Left lung (tissue), 10 donors: ENCODE measurements around the gene PRPS1L1. TPM values are rescaled to one million over a fixed set of nuclear protein-coding genes. Genes with fewer than 3 reads are reported as not detected.

Source experiments
- ATAC-seq: fragments of 200-7000 bp; cut with Tn5 transposase; one replicate; pipeline ENCODE4 v1.9.1; 2020; ENCODE audit warnings: moderate library complexity
- DNase-seq, 4 donors: peaks; one replicate each; pipeline ENCODE4 v3.0.0-alpha.2; 2013 to 2020
- H3K27ac ChIP-seq, 2 donors: fragments of 200-600 bp; sonication (generic) in 1 of 2; one replicate each; pipeline versions ENCODE4 v1.5.0 to v1.8.0; 2020 to 2021
- H3K27me3 ChIP-seq, 2 donors: fragments of 200-600 bp; sonication (generic) in 1 of 2; one replicate each; pipeline versions ENCODE4 v1.5.0 to v1.8.0; 2020 to 2021
- H3K36me3 ChIP-seq, 2 donors: fragments of 200-600 bp; sonication (generic) in 1 of 2; one replicate each; pipeline versions ENCODE4 v1.5.0 to v1.8.0; 2020 to 2021
- H3K4me1 ChIP-seq, 2 donors: fragments of 200-600 bp; one replicate each; pipeline ENCODE4 v1.8.0; 2021
- H3K4me3 ChIP-seq, 2 donors: fragments of 200-600 bp; sonication (generic) in 1 of 2; one replicate each; pipeline versions ENCODE4 v1.5.0 to v1.8.0; 2020 to 2021; ENCODE audit warnings: mild to moderate bottlenecking in 1 of 2
- H3K9me3 ChIP-seq, 2 donors: fragments of 200-600 bp; sonication (generic) in 1 of 2; one replicate each; pipeline versions ENCODE4 v1.5.0 to v1.8.0; 2020 to 2021
- intact Hi-C, 2 donors: fragments of 100-400 bp; cut with DNase I; formaldehyde crosslinking; loops; one replicate each; pipeline versions ENCODE4 v1.11.2 to v1.14.2; 2022
- polyA plus RNA-seq, 6 donors: library from polyadenylated mRNA; unstranded; fragments of 120-200 nt; gene quantifications; one replicate each; pipeline ENCODE4 v1.2.1, GENCODE V29; 2013; ENCODE audit not compliant: insufficient read length in 6 of 6
- total RNA-seq, 2 donors: library from RNA; stranded (reverse); fragmentation: NEBNext Ultra II Directional; extraction: Animal tissue kit (Norgen Biotek cat#: 25700); gene quantifications; one replicate each; pipeline ENCODE4 v1.2.1, GENCODE V29; 2021
- TF ChIP-seq, protein P1 (sequence below), 2 donors: fragments of 200-600 bp; sonication (generic) in 1 of 2; IDR thresholded peaks; one replicate each; pipeline versions ENCODE4 v1.5.0 to v1.8.0; 2021; ENCODE audit warnings: antibody characterized with exemption in 2 of 2
- donor health status: DM: no; HTN: yes; CAD: no.
- donor health status: DM: no; HTN: no; CAD: no.

The PRPS1L1 gene
- total and polyA plus RNA-seq, 8 donors, result not detected

DNA sequence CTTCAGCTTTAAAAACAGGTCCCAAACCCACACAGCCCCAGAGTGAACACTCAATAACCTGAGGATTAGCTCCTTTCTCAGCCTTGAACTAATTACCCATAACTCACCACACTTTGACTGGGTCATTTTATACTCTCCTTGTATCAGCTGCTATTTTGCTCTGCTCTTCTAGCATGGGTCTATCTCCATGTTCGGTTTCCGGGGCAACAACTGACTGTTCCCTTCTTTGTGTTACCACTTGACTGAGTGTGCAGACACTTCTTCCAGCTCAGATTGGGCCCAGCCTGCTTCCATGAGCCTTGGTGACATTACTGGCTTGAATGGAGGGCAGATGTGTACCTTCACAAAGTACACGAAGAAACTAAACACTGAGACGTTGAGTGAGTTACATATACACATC is 31.5 kb upstream of the PRPS1L1 start:
- intact Hi-C loops, result no loop called here

DNA sequence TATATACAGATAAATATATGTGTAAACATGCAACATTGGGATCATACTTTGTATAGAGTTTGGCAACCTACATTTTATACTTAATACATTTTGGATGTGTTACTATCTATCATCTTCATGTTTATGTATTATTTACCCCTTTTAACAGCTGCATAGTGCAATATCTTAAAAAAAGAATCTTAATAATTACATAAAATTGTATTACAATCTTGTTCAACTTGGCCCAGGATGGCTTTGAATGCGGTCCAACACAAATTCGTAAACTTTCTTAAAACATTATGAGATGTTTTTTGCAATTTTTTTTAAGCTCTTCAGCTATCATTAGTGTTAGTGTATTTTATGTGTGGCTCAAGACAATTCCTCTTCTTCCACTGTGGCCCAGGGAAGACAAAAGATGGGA is 26.3 kb upstream of the PRPS1L1 start:
- Histone ChIP-seq H3K4me3 (no peak overlapping the region), H3K9me3 (no peaks in the 10 kb centered on the region), H3K27me3 (no peaks in the 10 kb centered on the region), H3K36me3 (no peaks in the 10 kb centered on the region), H3K27ac (no peak overlapping the region), H3K4me1 (no peaks in the 10 kb centered on the region)
- no peak for ATAC-seq
- TF ChIP-seq, protein P1, sequence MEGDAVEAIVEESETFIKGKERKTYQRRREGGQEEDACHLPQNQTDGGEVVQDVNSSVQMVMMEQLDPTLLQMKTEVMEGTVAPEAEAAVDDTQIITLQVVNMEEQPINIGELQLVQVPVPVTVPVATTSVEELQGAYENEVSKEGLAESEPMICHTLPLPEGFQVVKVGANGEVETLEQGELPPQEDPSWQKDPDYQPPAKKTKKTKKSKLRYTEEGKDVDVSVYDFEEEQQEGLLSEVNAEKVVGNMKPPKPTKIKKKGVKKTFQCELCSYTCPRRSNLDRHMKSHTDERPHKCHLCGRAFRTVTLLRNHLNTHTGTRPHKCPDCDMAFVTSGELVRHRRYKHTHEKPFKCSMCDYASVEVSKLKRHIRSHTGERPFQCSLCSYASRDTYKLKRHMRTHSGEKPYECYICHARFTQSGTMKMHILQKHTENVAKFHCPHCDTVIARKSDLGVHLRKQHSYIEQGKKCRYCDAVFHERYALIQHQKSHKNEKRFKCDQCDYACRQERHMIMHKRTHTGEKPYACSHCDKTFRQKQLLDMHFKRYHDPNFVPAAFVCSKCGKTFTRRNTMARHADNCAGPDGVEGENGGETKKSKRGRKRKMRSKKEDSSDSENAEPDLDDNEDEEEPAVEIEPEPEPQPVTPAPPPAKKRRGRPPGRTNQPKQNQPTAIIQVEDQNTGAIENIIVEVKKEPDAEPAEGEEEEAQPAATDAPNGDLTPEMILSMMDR (IDR thresholded peaks at IDR 0.05), result no peak
- DNase-seq, result peak in 1 of 4 donors; percentile 23
- intact Hi-C loops, result no loop called here

More for the DNA sequence above, 31.5 kb upstream of the PRPS1L1 start:
- Histone ChIP-seq H3K27me3 (no peaks in the 10 kb centered on the region), H3K36me3 (no peaks in the 10 kb centered on the region), H3K27ac (no peak overlapping the region), H3K9me3 (no peaks in the 10 kb centered on the region), H3K4me3 (no peak overlapping the region), H3K4me1 (no peaks in the 10 kb centered on the region)
- DNase-seq (no peak), ATAC-seq (no peak)
- TF ChIP-seq, protein P1 (IDR thresholded peaks at IDR 0.05), result no peak

DNA sequence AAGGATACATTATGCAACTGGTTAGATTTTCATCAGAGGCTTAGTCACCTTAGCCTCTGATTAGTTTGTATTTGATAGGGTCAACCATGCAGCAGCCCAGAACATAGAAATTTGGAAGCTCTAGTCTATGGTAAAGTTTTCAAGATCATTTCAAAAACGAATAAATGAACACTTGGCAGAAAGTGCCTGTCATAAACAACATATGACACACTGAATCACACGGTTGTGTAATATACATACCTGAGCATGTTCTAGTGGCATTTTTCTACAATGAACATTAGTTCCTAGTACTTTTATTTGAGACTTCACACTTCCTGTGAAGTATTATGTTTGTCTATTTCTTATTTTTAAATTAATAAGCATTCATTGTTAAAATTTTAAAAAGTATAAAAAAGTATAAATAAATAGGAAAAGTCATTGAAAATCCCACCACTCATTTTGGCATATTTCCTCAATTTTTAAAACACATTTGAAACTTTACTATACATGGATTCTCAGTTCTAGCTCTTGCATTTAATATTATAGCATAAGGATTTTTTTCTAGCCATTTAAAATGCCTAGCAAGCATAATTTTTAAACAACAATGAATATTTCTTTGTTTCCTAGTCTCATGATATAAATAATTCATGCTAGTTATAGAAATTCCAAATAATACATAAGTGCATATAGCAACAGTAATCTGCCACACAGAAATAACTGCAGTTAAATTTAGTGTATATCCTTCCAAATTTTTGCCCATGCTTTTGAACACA is 25.7 kb upstream of the PRPS1L1 start:
- no peak overlapping the region for H3K27ac ChIP-seq
- H3K4me1 ChIP-seq, result no peaks in the 10 kb centered on the region
- no peak for DNase-seq
- no peak overlapping the region for H3K4me3 ChIP-seq
- intact Hi-C loops, result no loop called here
- no peaks in the 10 kb centered on the region for H3K27me3 ChIP-seq
- TF ChIP-seq, protein P1 (IDR thresholded peaks at IDR 0.05), result no peak
- no peak for ATAC-seq
- no peaks in the 10 kb centered on the region for H3K9me3 ChIP-seq
- no peaks in the 10 kb centered on the region for H3K36me3 ChIP-seq

DNA sequence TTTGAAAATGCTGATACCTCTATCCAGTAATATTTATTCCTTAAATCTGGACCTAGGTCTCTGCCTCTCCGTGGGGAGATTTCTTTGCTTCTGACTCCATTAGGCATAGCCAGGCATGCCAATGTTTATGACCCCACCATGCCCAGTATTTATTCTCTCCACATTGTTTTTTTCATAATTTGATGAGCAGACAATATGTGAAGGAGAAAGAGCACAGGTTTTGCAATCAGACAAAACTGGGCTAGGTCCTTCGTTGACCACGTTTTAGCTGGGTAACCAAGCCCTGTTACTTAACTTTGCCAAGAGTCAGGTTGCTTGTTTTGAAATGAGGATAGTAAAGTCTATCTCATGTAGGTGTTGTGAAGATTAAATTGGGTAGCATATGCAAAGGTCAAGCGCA is 21.6 kb upstream of the PRPS1L1 start:
- Histone ChIP-seq H3K9me3 (no peaks in the 10 kb centered on the region), H3K4me1 (no peaks in the 10 kb centered on the region), H3K27me3 (no peaks in the 10 kb centered on the region), H3K4me3 (no peak overlapping the region), H3K27ac (no peak overlapping the region), H3K36me3 (no peaks in the 10 kb centered on the region)
- DNase-seq (no peak), ATAC-seq (no peak)
- TF ChIP-seq, protein P1 (IDR thresholded peaks at IDR 0.05), result no peak
- intact Hi-C loops, result no loop called here

DNA sequence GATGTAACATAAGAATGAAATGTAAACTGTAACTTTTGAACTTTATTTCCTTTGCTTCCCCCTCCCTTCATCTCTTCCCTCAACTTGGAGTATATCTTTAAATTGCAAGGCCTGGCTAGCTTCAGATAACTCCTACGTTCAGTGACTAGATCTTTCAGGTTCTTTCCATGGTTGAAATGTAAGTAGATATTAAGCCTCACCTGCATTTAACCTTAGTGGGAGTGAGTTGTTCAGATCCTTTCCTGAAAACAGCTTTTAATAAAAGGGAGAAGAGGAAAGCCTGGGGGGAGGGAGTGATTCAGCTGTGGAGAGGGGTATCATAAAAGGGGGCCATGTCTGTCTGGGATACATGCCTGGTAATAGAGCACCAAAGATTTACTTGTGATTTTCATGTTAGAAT is 19.0 kb upstream of the PRPS1L1 start:
- Histone ChIP-seq H3K27me3 (no peaks in the 10 kb centered on the region), H3K4me3 (no peak overlapping the region), H3K27ac (no peak overlapping the region), H3K36me3 (no peaks in the 10 kb centered on the region), H3K9me3 (no peaks in the 10 kb centered on the region), H3K4me1 (no peaks in the 10 kb centered on the region)
- no peak for DNase-seq
- intact Hi-C loops, result no loop called here
- TF ChIP-seq, protein P1 (IDR thresholded peaks at IDR 0.05), result no peak
- no peak for ATAC-seq
